Airway epithelial cell (primary cell): ENCODE data around the gene PIN1. TPM values are rescaled to one million over a fixed set of nuclear protein-coding genes. Genes with fewer than 3 reads are reported as not detected.

Experiments
- total RNA-seq: library from RNA; depleted of rRNA; stranded (reverse); fragments of >200 nt; gene quantifications from 2 replicates; pipeline ENCODE4 v1.2.3, GENCODE V29; 2015

PIN1 gene
- 112 and 144 TPM in 2 replicates for total RNA-seq

GRCh38 chr19:9834726-9835506 lies at the start of gene PIN1:
Gene PIN1, plus strand, starts transcription at chr19:9835318. Its CDS starts 27 bp downstream, at chr19:9835345.

GRCh38 chr19:9818734-9819595 lies 16.2 kb upstream of the PIN1 start, which contains the start of gene FBXL12:
Gene FBXL12, minus strand, starts transcription at chr19:9819079. Its CDS starts 266 bp downstream, at chr19:9818813.

GRCh38 chr19:9827289-9828238 lies 7.6 kb upstream of the PIN1 start, which contains the start of gene UBL5:
Gene UBL5, plus strand, starts transcription at chr19:9827918. Its CDS starts 420 bp downstream, at chr19:9828338.

Other genes with a start within 250 kb of the PIN1 start
- 21.8 and 37.2 TPM in 2 replicates for gene ZNF561, start 214.1 kb upstream of the PIN1 start, total RNA-seq
- 22.4 and 28.8 TPM in 2 replicates for gene ZNF562, start 160.2 kb upstream of the PIN1 start, total RNA-seq
- gene ZNF846, start 66.6 kb upstream of the PIN1 start, total RNA-seq, result 4.7 and 6.9 TPM in 2 replicates
- gene FBXL12, start 16.2 kb upstream of the PIN1 start, total RNA-seq, result 21.2 and 25.3 TPM in 2 replicates
- gene UBL5, start 7.4 kb upstream of the PIN1 start, total RNA-seq, result 721 and 932 TPM in 2 replicates
- gene OLFM2, start 101.2 kb downstream of the PIN1 start, total RNA-seq, result 4.3 and 4.5 TPM in 2 replicates
- gene COL5A3, start 175.2 kb downstream of the PIN1 start, total RNA-seq, result 1.8 and 3.7 TPM in 2 replicates
- gene RDH8, start 178.2 kb downstream of the PIN1 start, total RNA-seq, result not detected in 2 replicates